HUES48 (cell line): ENCODE measurements around the gene CUL4A.

Source experiments
- H3K27ac ChIP-seq: one replicate; pipeline ENCODE4 v1.7.0; 2013; ENCODE audit warnings: low read depth, low read length, inconsistent platforms
- H3K27me3 ChIP-seq: 2 replicates; pipeline ENCODE4 v1.6.1; 2013; ENCODE audit warnings: mild to moderate bottlenecking, low read length; ENCODE audit not compliant: control insufficient read depth, insufficient read depth
- H3K36me3 ChIP-seq: 2 replicates; pipeline ENCODE4 v1.6.1; 2013; ENCODE audit warnings: low read length; ENCODE audit not compliant: control insufficient read depth, insufficient read depth
- H3K4me1 ChIP-seq: 2 replicates; pipeline ENCODE4 v1.6.1; 2013; ENCODE audit warnings: mild to moderate bottlenecking, low read length; ENCODE audit not compliant: control insufficient read depth, insufficient read depth
- H3K4me3 ChIP-seq: 2 replicates; pipeline ENCODE4 v1.5.1; 2013; ENCODE audit warnings: mild to moderate bottlenecking, low read depth, low read length
- H3K9ac ChIP-seq: 2 replicates; pipeline ENCODE4 v1.6.1; 2013; ENCODE audit warnings: mild to moderate bottlenecking, low read depth, low read length, moderate library complexity
- H3K9me3 ChIP-seq: 2 replicates; pipeline ENCODE4 v1.6.1; 2013; ENCODE audit warnings: low read length; ENCODE audit not compliant: control insufficient read depth, insufficient read depth

CUL4A gene

DNA sequence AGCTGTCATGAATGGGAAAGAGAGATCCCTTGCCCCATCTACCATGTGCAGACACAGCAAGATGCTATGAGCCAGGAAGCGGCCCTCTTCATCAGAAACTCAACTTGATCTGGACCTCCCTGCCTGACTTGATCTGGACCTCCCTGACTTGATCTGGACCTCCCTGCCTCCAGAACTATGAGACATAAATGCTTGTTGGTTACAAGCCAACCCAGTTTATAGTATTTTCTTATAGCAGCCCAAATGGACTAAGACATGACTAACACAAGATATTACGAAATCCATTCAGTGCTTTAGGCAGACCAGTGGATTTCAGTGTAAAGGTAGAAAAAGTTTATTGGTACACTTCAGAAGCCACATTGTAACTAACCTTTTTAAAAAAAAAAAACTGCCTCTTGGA is 16.5 kb upstream of the CUL4A start:
- H3K9me3 ChIP-seq = 0 out of 2 replicates have a peak, but pooled peaks cover 3% of the 10 kb centered on the region
- H3K9ac ChIP-seq = no peak overlapping the region
- H3K4me3 ChIP-seq = no peak overlapping the region
- H3K27ac ChIP-seq = no peak overlapping the region
- no peaks in the 10 kb centered on the region for H3K4me1 ChIP-seq
- H3K27me3 ChIP-seq = no peaks in the 10 kb centered on the region
- peaks cover 94% of the 10 kb centered on the region for H3K36me3 ChIP-seq

DNA sequence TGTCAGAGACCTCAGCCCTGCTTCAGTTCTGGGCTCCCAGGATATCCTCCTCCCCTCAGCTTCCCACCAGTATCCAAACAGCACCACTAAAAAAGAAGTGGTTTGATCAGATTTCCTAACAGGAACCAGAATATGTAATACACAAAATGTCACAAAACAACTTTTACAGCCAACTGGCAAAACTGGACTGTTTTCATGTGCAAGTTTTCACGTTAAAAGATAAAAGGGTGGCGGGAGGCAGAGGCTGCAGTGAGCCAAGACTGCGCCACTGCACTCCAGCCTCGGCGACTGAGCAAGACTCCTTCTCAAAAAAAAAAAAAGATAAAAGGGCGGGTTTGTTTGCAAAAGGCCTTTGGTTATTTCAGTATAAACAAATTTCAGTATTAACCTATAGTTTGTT is 14.1 kb upstream of the CUL4A start:
- Histone ChIP-seq H3K9me3 (no peaks in the 10 kb centered on the region), H3K4me3 (no peak overlapping the region)

DNA sequence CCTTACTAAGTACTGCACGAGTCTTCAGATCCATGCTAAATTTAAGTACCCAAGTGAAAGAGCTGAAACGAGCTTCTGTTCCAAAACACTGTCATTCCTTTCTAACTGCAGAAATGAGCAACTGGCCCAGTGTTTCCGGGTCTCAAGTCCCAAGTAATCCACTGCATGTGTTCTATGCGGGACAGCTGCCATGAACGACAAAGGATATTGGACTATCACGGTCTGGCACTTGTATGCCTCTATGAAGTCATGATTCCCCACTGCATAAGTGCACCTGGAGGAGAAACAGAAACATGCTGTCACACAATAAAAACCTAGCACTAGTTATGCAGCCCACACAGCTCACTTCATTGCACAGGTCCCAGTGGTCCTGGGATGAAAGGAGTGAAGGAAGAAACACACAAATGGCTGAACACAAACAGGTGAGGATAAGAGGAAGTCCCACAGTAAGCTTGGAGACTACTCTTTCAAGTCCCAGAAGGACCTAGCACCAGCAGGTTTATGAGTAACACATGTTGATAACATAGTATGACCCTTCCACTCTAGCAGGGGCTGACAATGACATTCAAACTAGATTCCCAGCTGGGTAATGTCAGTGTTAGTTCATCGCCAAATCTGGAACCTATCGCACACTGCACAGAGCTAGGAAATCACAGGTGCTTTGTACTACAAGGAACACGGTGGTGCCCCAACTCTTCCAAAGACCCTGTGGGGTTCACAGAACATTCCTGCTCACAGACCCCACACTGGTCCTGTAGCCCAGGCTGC is 12.3 kb upstream of the CUL4A start:
- peaks cover 82% of the 10 kb centered on the region for H3K36me3 ChIP-seq
- no peak overlapping the region for H3K9ac ChIP-seq
- H3K9me3 ChIP-seq = no peaks in the 10 kb centered on the region
- H3K27me3 ChIP-seq = no peaks in the 10 kb centered on the region
- H3K4me1 ChIP-seq = no peaks in the 10 kb centered on the region
- H3K27ac ChIP-seq = no peak overlapping the region
- H3K4me3 ChIP-seq = no peak overlapping the region

More for the DNA sequence above, 14.1 kb upstream of the CUL4A start:
- H3K9ac ChIP-seq = no peak overlapping the region
- no peaks in the 10 kb centered on the region for H3K27me3 ChIP-seq
- no peaks in the 10 kb centered on the region for H3K4me1 ChIP-seq
- H3K36me3 ChIP-seq = peaks cover 96% of the 10 kb centered on the region
- H3K27ac ChIP-seq = no peak overlapping the region

DNA sequence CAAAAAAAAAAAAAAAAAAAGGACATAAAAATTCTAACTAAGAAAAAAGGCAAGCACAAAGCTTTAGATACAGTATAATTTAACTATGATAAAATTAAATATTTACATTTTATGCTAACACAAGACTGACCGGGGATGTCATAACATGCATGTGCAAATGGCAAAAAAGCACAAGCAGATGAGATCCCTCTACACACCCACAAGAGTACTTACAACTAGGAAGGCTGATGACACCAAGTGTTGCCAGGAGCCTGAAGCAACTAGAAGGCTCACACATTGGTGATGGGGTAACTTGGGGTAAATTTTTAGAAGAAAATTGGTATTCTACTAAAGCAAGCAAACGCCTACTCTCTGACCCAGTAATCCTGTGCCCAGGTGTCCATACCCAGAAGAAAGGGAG is 7.6 kb upstream of the CUL4A start:
- Histone ChIP-seq H3K36me3 (peaks cover 62% of the 10 kb centered on the region), H3K27me3 (no peaks in the 10 kb centered on the region), H3K4me3 (no peak overlapping the region), H3K27ac (no peak overlapping the region), H3K9me3 (no peaks in the 10 kb centered on the region), H3K9ac (no peak overlapping the region), H3K4me1 (peaks cover 11% of the 10 kb centered on the region)

DNA sequence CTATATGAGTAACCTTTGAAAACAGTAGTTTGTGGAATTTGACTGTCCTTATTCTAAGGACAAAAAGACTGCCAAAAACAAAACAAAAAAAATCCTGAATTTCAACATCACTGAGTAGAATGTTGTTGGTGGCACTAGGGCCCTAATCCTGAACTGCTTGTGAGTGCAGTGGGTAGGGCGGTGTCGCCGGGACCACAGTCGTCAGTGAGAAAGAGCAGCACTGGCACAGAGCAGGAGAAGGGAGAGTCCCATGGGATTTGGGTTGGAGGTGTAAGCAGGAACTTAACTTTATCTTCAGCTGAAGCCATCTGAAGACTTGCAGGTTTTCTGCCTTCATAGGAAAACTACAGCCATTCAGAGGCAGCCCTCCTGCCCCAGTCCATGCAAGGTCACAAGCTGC is 6.5 kb upstream of the CUL4A start:
- H3K27ac ChIP-seq = no peak overlapping the region
- peaks cover 19% of the 10 kb centered on the region for H3K4me1 ChIP-seq
- peaks cover 54% of the 10 kb centered on the region for H3K36me3 ChIP-seq

DNA sequence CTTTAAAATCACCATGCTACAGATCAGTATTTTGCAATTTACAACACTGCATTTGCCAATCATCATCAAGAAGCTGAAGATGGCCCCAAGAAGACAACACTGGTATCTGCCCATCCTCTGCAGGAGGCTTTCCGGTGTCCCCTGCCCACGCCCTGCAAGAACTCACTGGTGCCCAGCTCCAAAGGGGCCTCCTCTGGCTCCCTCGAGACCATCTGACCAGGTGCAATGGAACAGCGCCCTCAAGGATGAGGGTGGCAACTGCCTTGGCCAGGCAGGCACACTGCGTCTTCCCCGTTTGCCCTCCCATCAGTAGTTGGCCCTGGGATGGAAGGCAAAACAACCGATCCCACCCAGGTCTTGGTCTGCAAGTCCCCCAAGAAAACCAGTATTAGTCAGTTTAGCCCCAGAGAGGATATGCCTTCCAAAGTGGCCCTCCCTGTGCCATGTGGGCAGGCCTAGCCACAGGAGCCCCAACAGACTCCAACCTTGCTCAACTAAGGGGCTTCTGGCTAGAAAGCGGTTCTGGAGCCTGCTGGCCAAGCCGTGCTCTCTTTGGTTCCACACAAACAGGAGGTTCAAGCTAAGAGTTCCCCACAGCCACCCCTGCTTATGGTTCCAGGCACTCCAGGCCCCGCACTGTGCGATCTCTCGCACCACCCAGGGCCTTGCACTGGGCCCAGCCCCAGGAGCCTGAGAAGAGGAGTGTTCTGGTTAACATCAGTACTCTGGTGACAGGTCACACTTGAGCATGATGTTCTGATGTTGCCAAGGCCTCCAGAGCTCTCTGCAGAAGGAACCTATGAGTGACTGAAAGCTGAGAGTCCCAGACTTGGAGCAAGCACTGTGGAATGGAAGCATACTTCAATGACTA is 5.7 kb upstream of the CUL4A start:
- Histone ChIP-seq H3K36me3 (peaks cover 46% of the 10 kb centered on the region), H3K27ac (no peak overlapping the region), H3K4me3 (no peak overlapping the region), H3K4me1 (peaks cover 19% of the 10 kb centered on the region), H3K9ac (no peak overlapping the region), H3K9me3 (no peaks in the 10 kb centered on the region), H3K27me3 (no peaks in the 10 kb centered on the region)

More for the DNA sequence above, 6.5 kb upstream of the CUL4A start:
- Histone ChIP-seq H3K9me3 (no peaks in the 10 kb centered on the region), H3K27me3 (no peaks in the 10 kb centered on the region), H3K4me3 (no peak overlapping the region), H3K9ac (no peak overlapping the region)

DNA sequence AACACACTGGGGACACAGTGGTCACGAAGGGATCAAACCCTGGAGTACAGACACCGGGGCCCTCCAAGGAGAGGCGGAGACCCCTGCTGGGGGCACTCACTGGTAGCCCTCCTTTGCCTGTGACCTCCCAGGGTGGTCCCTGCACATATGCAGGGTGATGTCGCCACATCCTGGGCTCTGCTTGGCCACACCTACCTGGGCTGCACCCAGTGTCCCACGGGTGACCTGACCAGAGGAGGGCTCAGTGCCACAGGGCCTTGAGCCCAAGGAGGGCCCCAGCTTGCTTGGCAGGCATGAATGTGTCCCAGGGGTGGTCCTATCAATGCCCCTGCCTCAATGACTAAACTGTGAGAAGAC is 5.1 kb upstream of the CUL4A start:
- Histone ChIP-seq H3K4me3 (no peak overlapping the region), H3K27ac (no peak overlapping the region), H3K36me3 (peaks cover 40% of the 10 kb centered on the region), H3K9me3 (no peaks in the 10 kb centered on the region), H3K4me1 (peaks cover 19% of the 10 kb centered on the region), H3K9ac (no peak overlapping the region), H3K27me3 (no peaks in the 10 kb centered on the region)

DNA sequence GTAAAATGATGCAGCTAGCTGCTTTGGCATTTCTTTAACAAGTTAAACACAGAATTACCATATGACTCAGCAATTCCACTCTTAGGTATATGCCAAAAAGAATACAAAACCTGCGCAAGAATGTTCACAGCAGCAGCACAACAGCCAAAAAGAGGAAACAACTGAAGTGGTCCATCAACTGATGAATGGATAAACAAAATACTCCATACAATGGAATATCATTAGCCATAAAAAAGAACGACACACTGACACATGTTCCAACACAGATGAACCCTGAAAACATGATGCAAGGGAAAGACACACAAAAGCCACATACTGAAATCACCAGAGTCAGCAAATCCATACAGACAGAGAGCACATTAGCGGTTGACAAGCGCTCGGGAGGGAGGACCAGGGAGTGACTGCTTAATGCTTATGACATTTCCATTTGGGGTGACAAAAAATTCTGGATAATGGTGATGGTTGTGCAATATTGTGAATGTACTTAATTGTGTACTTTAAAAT is 3.9 kb upstream of the CUL4A start:
- Histone ChIP-seq H3K4me1 (peaks cover 19% of the 10 kb centered on the region), H3K27ac (no peak overlapping the region), H3K27me3 (no peaks in the 10 kb centered on the region), H3K9ac (no peak overlapping the region), H3K9me3 (no peaks in the 10 kb centered on the region), H3K36me3 (peaks cover 29% of the 10 kb centered on the region), H3K4me3 (no peak overlapping the region)

DNA sequence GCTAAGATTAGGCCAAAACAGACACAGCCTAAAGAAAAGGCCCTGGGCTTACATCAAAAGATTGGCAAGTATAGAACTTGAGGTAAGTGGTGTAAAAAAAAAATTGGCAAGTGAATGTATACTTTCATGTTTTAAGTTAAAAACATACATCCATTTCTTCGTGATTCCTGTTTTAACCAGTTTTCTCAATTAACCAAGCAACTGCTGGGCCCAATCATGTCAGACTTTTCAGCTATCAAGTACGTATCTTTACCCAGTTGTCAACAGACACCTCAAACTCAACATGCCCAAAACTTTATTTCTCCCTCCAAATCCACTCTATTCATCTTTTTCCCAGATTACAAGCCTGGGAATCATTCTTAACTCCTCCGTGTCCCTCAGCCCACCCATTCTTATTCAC is 2.0 kb upstream of the CUL4A start:
- Histone ChIP-seq H3K36me3 (peaks cover 38% of the 10 kb centered on the region), H3K4me1 (peaks cover 27% of the 10 kb centered on the region), H3K4me3 (peak overlapping the region; percentile 80), H3K9ac (peak overlapping the region; percentile 98), H3K9me3 (no peaks in the 10 kb centered on the region), H3K27me3 (no peaks in the 10 kb centered on the region), H3K27ac (no peak overlapping the region)

DNA sequence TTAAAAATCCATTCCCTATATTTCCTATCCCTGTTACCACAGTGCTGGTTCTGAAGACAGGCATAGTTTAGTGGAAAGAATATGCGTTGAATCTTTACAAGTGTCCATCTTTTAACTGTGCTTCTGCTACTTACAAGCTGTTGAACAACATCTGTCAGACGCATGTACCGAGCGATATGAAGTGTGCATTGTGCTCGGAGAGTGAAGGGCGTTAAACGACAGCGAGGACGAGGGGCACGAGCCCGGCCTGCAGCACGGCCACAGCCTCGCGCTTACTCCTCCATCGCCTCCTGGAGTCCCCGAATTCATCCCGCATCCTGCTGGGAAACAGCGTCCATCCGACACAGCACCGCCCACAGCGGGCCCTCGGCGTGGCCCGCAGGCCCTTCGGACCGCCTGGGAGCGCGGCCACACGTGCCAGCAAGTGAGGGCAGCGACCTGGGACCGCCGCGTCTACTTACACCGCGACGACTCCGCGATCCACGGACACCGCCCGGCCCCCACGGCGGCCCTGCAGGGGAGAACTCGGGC is 1.5 kb upstream of the CUL4A start:
- Histone ChIP-seq H3K9ac (peak overlapping the region; percentile 98), H3K4me1 (peaks cover 27% of the 10 kb centered on the region), H3K27me3 (no peaks in the 10 kb centered on the region), H3K4me3 (peak overlapping the region; percentile 80), H3K9me3 (no peaks in the 10 kb centered on the region), H3K36me3 (peaks cover 38% of the 10 kb centered on the region), H3K27ac (peak overlapping the region; percentile 99)
